ENCODE results near the gene DDX31. TPM values are rescaled to one million over a fixed set of nuclear protein-coding genes. Genes with fewer than 3 reads are reported as not detected.

DDX31 gene
- total RNA-seq, 1 experiment from 2014 or later = 28.4 TPM

- Histone ChIP-seq H4K5ac (ENCODE audit: insufficient read length, low read depth, low read length) (no peak overlapping the region), H3K9me3 (ENCODE audit: control insufficient read depth, low read depth, low read length) (no peaks in the 10 kb centered on the region), H3K14ac (ENCODE audit: insufficient read depth, low read length) (no peak overlapping the region), H3T11ph (ENCODE audit: low read length) (no peak overlapping the region), H3K4me2 (ENCODE audit: insufficient read depth, insufficient read length, low read length) (no peak overlapping the region), H3K9ac (ENCODE audit: extremely low read depth, insufficient read length, low read length) (no peak overlapping the region), H2AFZ (ENCODE audit: low read length) (no peak overlapping the region), H3K4ac (ENCODE audit: low read depth, low read length) (no peak overlapping the region), H2BK20ac (ENCODE audit: low read depth, low read length, poor library complexity, severe bottlenecking) (no peak overlapping the region), H2BK15ac (ENCODE audit: low read depth, low read length) (no peak overlapping the region), H3K23me2 (ENCODE audit: insufficient read length, low read depth, low read length, poor library complexity, severe bottlenecking) (peaks cover 17% of the 10 kb centered on the region), H2BK5ac (ENCODE audit: insufficient read length, low read length) (no peak overlapping the region), H3K4me1 (ENCODE audit: insufficient read depth, low read length) (peaks cover 5% of the 10 kb centered on the region; the same call in 1 of the 2 replicates), H4K20me1 (ENCODE audit: control insufficient read depth, insufficient read depth, insufficient read length) (no peaks in the 10 kb centered on the region), H4K8ac (replicated peaks; ENCODE audit: insufficient read length, low read depth, low read length) (no peak overlapping the region), H3K27me3 (ENCODE audit: insufficient read depth, low read length) (peaks cover 20% of the 10 kb centered on the region), H3K79me1 (ENCODE audit: insufficient read depth, low read depth, low read length, poor library complexity, severe bottlenecking) (no peaks in the 10 kb centered on the region), H3K18ac (ENCODE audit: insufficient read length, low read depth, low read length) (no peak overlapping the region), H4K91ac (ENCODE audit: insufficient read length, low read depth, low read length) (no peak overlapping the region), H3K23ac (ENCODE audit: insufficient read length, low read depth, low read length) (no peak overlapping the region), H2BK120ac (ENCODE audit: low read depth, low read length, poor library complexity, severe bottlenecking) (no peak overlapping the region), H2AK5ac (ENCODE audit: insufficient read length, low read length) (no peak overlapping the region), H3K27ac (ENCODE audit: insufficient read length, low read depth, low read length) (no peak overlapping the region), H3K56ac (ENCODE audit: insufficient read length, low read depth, low read length) (no peak overlapping the region), H3K79me2 (ENCODE audit: insufficient read depth, low read length) (no peaks in the 10 kb centered on the region), H2BK12ac (ENCODE audit: insufficient read length, low read depth, low read length) (no peak overlapping the region)
- no CpG with 5 or more reads among the region's 6 CpGs for WGBS (ENCODE audit: extremely low coverage, insufficient read length, low lambda C conversion rate)
- Mint-ChIP-seq H3K9me3 (no peaks in the 10 kb centered on the region), H3K4me3 (no peak overlapping the region), H3K27ac (no peak overlapping the region), H3K27me3 (ENCODE audit: low read depth) (peaks cover 33% of the 10 kb centered on the region), H3K36me3 (ENCODE audit: insufficient read depth in 1 of 3, low read depth in 3 of 3) (peaks cover 8 to 43% (median 13%) of the 10 kb centered on the region in 3 experiments; a peak in 6 of 7 replicates), H3K4me1 (peaks cover 31 to 64% of the 10 kb centered on the region in 2 experiments)
- no peak for DNase-seq
- no peak for TF ChIP-seq CTCF (conservative IDR thresholded peaks at IDR 0.05)
These were observed 74.5 kb downstream of the DDX31 start for GRCh38 chr9:132595319-132595718.
